Common myeloid progenitor, CD34-positive (primary cell): ENCODE results near the gene FUT9.
"Not testable (repeated sequence)": the region's sequence is repeated elsewhere in the genome, so short reads cannot be mapped to it uniquely, and the experiment has no call there.

ENCODE experiments used
- CTCF ChIA-PET: fragments of 350-600 bp; sonication (Branson Sonifier 250); formaldehyde crosslinking; loops from one replicate; lab custom pipeline; 2021; ENCODE audit warnings: antibody characterized with exemption; lab: Charles Lee
- POLR2A ChIA-PET: fragments of 350-600 bp; sonication (Branson Sonifier 250); formaldehyde crosslinking; loops from one replicate; lab custom pipeline; 2021; ENCODE audit warnings: antibody characterized with exemption; lab: Charles Lee
- DNase-seq, 3 donors: peaks; one replicate each; pipeline versions ENCODE4 v3.0.0 to v3.0.0-alpha.2; 2013
- H3K27ac ChIP-seq, 2 experiments: 1 replicate in 1 of 2; 2 replicates in 1 of 2; pipeline ENCODE4 v1.7.0; 2013; ENCODE audit warnings: inconsistent platforms in 2 of 2, low read length in 2 of 2, mild to moderate bottlenecking in 2 of 2, low read depth in 1 of 2, moderate library complexity in 1 of 2; ENCODE audit not compliant: severe bottlenecking in 2 of 2, insufficient read depth in 1 of 2, poor library complexity in 1 of 2
- H3K27me3 ChIP-seq, 5 experiments: replicated peaks in 2 of 5; 1 replicate in 3 of 5; 2 replicates in 2 of 5; pipeline versions ENCODE4 v1.6.1 to v1.7.0; 2013; ENCODE audit warnings: low read length in 4 of 5, mild to moderate bottlenecking in 2 of 5, moderate library complexity in 2 of 5, inconsistent platforms in 1 of 5; ENCODE audit not compliant: insufficient read depth in 5 of 5, control insufficient read depth in 4 of 5
- H3K36me3 ChIP-seq, 4 experiments: 1 replicate in 2 of 4; 2 replicates in 2 of 4; pipeline versions ENCODE4 v1.6.1 to v1.7.0; 2013; ENCODE audit warnings: low read length in 3 of 4, control low read depth in 1 of 4, mild to moderate bottlenecking in 1 of 4; ENCODE audit not compliant: control insufficient read depth in 4 of 4, insufficient read depth in 4 of 4
- H3K4me1 ChIP-seq, 4 experiments: 1 replicate in 3 of 4; 2 replicates in 1 of 4; pipeline versions ENCODE4 v1.6.1 to v1.7.1; 2013; ENCODE audit warnings: low read length in 3 of 4, mild to moderate bottlenecking in 3 of 4, control low read depth in 1 of 4, inconsistent platforms in 1 of 4, moderate library complexity in 1 of 4; ENCODE audit not compliant: control insufficient read depth in 4 of 4, insufficient read depth in 4 of 4; ENCODE audit errors: control extremely low read depth in 1 of 4
- H3K4me3 ChIP-seq, 7 experiments: 1 replicate in 4 of 7; 2 replicates in 3 of 7; pipeline versions ENCODE4 v1.5.1 to v1.7.0; 2013; ENCODE audit warnings: mild to moderate bottlenecking in 7 of 7, low read length in 6 of 7, moderate library complexity in 6 of 7, inconsistent platforms in 2 of 7, low read depth in 2 of 7, control low read depth in 1 of 7; ENCODE audit not compliant: insufficient read depth in 4 of 7, control insufficient read depth in 1 of 7; ENCODE audit errors: extremely low read depth in 1 of 7
- H3K9me3 ChIP-seq, 5 experiments: 1 replicate in 4 of 5; 2 replicates in 1 of 5; pipeline versions ENCODE4 v1.6.1 to v1.7.1; 2013; ENCODE audit warnings: low read length in 4 of 5, mild to moderate bottlenecking in 2 of 5, inconsistent platforms in 1 of 5, low read depth in 1 of 5, moderate library complexity in 1 of 5; ENCODE audit not compliant: control insufficient read depth in 4 of 5, insufficient read depth in 2 of 5; ENCODE audit errors: control extremely low read depth in 1 of 5
- WGBS: methylation state at CpG from one replicate; pipeline ENCODE4 v1.1.5; 2013; ENCODE audit not compliant: insufficient coverage; 5-methylcytosine and 5-hydroxymethylcytosine counted together

The FUT9 gene

GRCh38 chr6:96249755-96250154, 234.0 kb downstream of the FUT9 start:
- POLR2A ChIA-PET, result no interaction called here

GRCh38 chr6:96257751-96258150, 242.0 kb downstream of the FUT9 start:
- ChIA-PET POLR2A (no interaction called here), CTCF (no interaction called here)
- no peak for DNase-seq
- Histone ChIP-seq H3K4me1 (no peaks in the 10 kb centered on the region), H3K27ac (no peak overlapping the region), H3K27me3 (no peaks in the 10 kb centered on the region), H3K36me3 (no peaks in the 10 kb centered on the region), H3K4me3 (no peak overlapping the region), H3K9me3 (no peaks in the 10 kb centered on the region)
- no CpG with 5 or more reads among the region's 1 CpG for WGBS

More at GRCh38 chr6:96249755-96250154, 234.0 kb downstream of the FUT9 start:
- no peak overlapping the region for H3K27ac ChIP-seq
- H3K9me3 ChIP-seq, result no peaks in the 10 kb centered on the region
- DNase-seq, result no peak
- no peaks in the 10 kb centered on the region for H3K4me1 ChIP-seq
- CTCF ChIA-PET, result no interaction called here
- H3K4me3 ChIP-seq, result no peak overlapping the region
- WGBS, result 80% methylated on average over 1 of the region's 1 CpG
- no peaks in the 10 kb centered on the region for H3K27me3 ChIP-seq
- no peaks in the 10 kb centered on the region for H3K36me3 ChIP-seq

- DNase-seq, H3K9me3 ChIP-seq, H3K27ac ChIP-seq, H3K36me3 ChIP-seq, POLR2A ChIA-PET, H3K4me3 ChIP-seq, H3K27me3 ChIP-seq, CTCF ChIA-PET, H3K4me1 ChIP-seq: not testable (repeated sequence)
- WGBS, result 95% methylated on average over 21 of the region's 37 CpGs
Observed at GRCh38 chr6:96260787-96261430, 245.1 kb downstream of the FUT9 start.
